Motor neuron (in vitro differentiated cells): ENCODE results near the gene NUDT13. TPM values are rescaled to one million over a fixed set of nuclear protein-coding genes. Genes with fewer than 3 reads are reported as not detected.

Source experiments
- ATAC-seq, 8 experiments: fragments of 200-7000 bp; cut with Tn5 transposase; replicated peaks in 6 of 8; 2 replicates each; pipeline ENCODE4 v1.8.0; 2021; ENCODE audit warnings: mild to moderate bottlenecking in 8 of 8, moderate library complexity in 8 of 8
- H3K27ac ChIP-seq, 2 donors: fragments of 250-450 bp; sonication (Bioruptor Pico); 2 replicates each; pipeline ENCODE4 v1.9.0; 2021; ENCODE audit warnings: antibody characterized with exemption in 2 of 2, mild to moderate bottlenecking in 2 of 2, moderate library complexity in 1 of 2
- H3K4me1 ChIP-seq, 2 donors: fragments of 250-450 bp; sonication (Bioruptor Pico); replicated peaks in 1 of 2; 2 replicates each; pipeline ENCODE4 v1.6.1; 2021; ENCODE audit warnings: antibody characterized with exemption in 2 of 2, mild to moderate bottlenecking in 2 of 2, moderate library complexity in 1 of 2
- H3K4me3 ChIP-seq, 5 donors: fragments of 250-450 bp; sonication (Bioruptor Pico); 2 replicates each; pipeline ENCODE4 v1.9.0; 2021; ENCODE audit warnings: antibody characterized with exemption in 5 of 5, mild to moderate bottlenecking in 5 of 5, moderate library complexity in 4 of 5
- WGBS, 10 experiments: fragments of 450-650 bp; shearing (Covaris generic); methylation state at CpG; one replicate each; pipeline ENCODE4 v1.0.0; 2022; 5-methylcytosine and 5-hydroxymethylcytosine counted together
- in situ Hi-C, 9 experiments: fragments of 400-800 bp; cut with MboI; loops; one replicate each; pipeline ENCODE4 v1.15.0; 2021; ENCODE audit warnings: low sequenced_read_pairs in 9 of 9, low pct_unique_long_range_greater_than_20kb in 2 of 9; ENCODE audit not compliant: unreplicated experiment in 9 of 9
- total RNA-seq, 8 experiments: library from RNA; unstranded; fragments of 300-600 nt; gene quantifications; 2 replicates each; pipeline versions ENCODE4 v1.2.3 to v1.2.4, GENCODE V29; 2022

NUDT13 gene
- 1 to 10 TPM in 5 of 8 experiments, under 1 TPM in 3; 0.60 to 9.2 (median 1.3) TPM for total RNA-seq

DNA sequence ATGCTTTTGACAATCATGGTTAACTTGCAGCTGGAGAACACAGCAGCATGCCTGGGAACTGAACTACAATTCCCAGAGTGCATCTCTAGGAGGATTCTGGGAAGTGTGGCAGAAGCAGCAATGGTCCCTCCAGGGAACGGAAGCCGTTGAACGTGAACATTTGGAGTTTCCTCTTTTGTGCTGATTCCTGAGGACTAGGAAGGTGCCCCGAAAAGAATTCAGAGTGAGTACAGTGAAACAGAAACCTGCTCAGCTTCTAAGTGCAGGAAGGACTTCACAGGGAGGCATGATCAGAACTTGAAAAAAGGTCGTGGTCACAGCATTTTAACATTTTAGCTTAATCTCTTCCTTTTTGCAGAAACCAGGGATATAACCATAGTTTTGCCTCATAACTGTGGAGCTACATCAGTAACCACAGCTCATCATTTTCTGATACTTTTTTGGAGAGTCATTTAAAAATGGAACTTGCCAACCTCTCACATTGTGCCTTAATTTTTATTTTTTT, at the start of gene NUDT13:
Gene NUDT13 (plus strand): TSS at position 111 of the 505 bp plus-strand sequence. CDS start 3,911 bp downstream, outside the sequence.
- 0 to 80% (median 25%) methylated on average over 1 to 5 of the region's 5 CpGs for WGBS, 10 experiments
- Histone ChIP-seq H3K4me1 (no peaks in the 10 kb centered on the region), H3K4me3 (peak within 1 kb of the TSS in 1 of 5 donors; percentile 32), H3K27ac (no peak within 1 kb of the TSS)
- in situ Hi-C loops: no loop called here
- ATAC-seq: peak in 5 of 8 experiments; percentile 79 to 95 (median 95)

DNA sequence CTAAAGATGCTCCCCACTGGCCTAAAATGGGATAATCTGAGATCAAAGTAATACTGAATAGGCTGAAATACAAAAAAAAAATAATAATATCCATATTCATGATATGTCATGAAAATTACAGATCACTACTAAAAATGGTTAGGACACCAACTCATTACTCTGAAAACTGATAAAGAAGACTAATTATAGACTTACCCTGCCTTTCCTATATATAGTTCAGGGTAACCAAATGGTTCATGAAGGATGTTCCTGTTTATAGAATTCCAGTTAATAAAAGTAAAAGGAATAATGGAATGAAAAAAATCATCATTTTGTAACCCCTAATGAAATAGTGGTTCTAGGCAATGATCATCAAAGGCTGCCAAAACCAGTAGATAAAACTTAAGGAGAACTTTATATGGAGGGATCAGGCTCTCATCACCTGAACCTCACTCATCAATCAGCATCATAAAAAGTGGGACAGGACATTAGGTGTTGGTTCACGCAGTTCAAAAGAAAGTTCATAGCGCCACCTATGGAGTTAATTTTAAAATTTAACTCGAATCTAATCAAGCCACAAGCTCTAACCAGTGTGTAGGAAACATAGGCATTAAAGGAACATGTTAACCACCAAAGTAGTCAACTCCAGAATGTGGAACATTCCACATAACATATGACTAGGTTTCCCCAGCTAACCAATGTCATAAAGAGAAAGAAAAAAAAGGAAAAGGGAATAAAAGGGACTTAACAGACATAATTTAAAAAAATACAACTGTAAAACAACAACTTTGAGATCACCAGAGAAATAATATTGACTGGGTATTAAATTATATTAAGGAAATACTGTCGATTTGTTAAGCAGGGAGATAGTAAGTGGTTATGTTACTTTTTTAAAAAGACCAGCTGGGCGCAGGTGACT, 49.3 kb upstream of the NUDT13 start:
- Histone ChIP-seq H3K4me3 (no peak overlapping the region), H3K4me1 (no peaks in the 10 kb centered on the region), H3K27ac (no peak overlapping the region)
- ATAC-seq: peak in 4 of 8 experiments; percentile 50 to 77 (median 70)
- in situ Hi-C loops: loop anchor here in 2 of 9 experiments (25.0 kb wide), 2 partner anchors 374 to 699 kb away; partner anchors contain the start of genes DNAJB12 (in 2 of the 2) and MCU (in 1 of the 2)
- 20 to 91% (median 44%) methylated on average over 1 to 5 of the region's 5 CpGs for WGBS, 10 experiments

DNA sequence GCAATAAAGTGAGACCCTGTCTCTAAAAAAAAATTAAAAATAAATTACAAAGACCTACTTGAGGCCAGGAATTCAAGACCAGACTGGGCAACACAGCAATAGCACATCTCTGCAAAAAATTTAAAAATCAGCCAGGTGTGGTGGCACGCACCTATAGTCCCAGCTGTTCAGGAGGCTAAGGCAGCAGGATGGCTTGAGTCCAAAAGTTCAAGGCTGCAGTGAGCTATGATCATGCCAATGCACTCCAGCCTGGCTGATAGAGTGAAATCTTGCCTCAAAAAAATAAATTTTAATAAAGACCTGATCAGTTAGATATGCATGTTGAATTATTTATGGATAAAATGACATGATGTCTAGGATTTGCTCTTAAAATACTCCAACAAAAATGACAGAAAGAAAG, 48.5 kb upstream of the NUDT13 start:
- H3K4me1 ChIP-seq: no peaks in the 10 kb centered on the region
- no peak for ATAC-seq
- WGBS, 10 experiments: 67 to 100% (median 100%) methylated on average over 1 of the region's 1 CpG; no CpG with 5 or more reads in 3 of the 10 experiments
- in situ Hi-C loops: loop anchor here in 2 of 9 experiments (25.0 kb wide), 2 partner anchors 374 to 699 kb away; partner anchors contain the start of genes DNAJB12 (in 2 of the 2) and MCU (in 1 of the 2)
- H3K4me3 ChIP-seq: no peak overlapping the region
- no peak overlapping the region for H3K27ac ChIP-seq

DNA sequence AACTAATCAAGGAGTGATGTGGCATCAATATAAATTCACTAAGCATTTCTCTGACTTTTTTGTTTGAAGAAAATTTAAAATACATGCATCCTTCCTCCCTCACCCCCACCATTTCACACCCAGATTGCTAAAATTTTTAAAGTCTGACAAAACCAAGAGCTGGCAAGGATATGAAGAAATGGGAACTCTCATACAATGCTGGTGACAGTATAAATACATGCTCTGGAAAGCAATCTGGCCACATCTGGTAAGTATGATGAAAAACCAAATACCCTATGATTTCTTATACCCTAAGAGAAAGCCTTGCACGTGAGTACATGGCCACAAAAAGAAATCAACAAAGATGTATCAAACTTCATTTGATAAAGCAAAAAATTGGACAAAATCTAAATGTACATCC, 44.8 kb upstream of the NUDT13 start:
- H3K4me3 ChIP-seq: no peak overlapping the region
- no peak for ATAC-seq
- 20 to 100% (median 89%) methylated on average over 1 of the region's 1 CpG; no CpG with 5 or more reads in 1 of the 10 experiments for WGBS, 10 experiments
- no peak overlapping the region for H3K27ac ChIP-seq
- in situ Hi-C loops: loop anchor here in 2 of 9 experiments (25.0 kb wide), 2 partner anchors 378 to 703 kb away; partner anchors contain the start of genes DNAJB12 (in 2 of the 2) and MCU (in 1 of the 2)
- no peaks in the 10 kb centered on the region for H3K4me1 ChIP-seq

DNA sequence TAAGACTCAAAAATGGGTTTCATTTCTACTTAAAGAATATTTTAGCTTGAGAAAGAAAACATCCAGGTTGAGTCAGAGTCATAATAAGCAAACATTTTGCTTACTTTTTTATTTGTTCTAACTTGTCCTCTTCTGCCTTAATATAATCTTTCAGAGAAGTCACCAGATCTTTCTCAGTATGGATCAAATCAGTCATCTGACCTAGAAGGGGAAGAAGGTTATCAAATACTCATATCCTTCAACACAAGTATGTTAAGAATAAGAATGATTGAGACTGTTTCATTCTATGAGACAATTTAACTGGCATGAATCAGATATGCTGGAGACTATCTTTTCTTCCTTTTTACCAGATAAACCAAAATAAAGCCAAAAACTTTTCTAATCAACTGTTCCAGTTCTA, 36.6 kb upstream of the NUDT13 start:
- Histone ChIP-seq H3K27ac (no peak overlapping the region), H3K4me1 (no peaks in the 10 kb centered on the region), H3K4me3 (no peak overlapping the region)
- no peak for ATAC-seq
- in situ Hi-C loops: loop anchor here in 2 of 9 experiments (25.0 kb wide), 2 partner anchors 386 to 711 kb away; partner anchors contain the start of genes DNAJB12 (in 2 of the 2) and MCU (in 1 of the 2)

DNA sequence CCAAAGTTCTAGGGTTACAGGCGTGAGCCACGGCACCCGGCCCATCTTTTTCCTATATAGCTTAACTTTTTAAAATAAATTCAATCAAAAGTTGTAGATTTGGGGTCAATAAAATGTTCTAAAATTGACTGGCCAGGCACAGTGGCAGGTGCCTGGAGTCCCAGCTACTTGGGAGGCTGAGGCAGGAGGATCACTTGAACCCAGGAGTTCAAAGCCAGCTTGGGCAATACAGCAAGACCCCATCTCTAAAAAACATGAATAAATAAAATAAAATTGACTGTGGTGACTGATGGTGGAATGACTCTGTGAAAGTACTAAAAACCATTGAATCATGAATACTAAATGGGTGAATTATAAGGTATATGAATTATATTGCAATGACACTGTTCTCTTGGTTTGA, 34.4 kb upstream of the NUDT13 start:
- ATAC-seq: no peak
- in situ Hi-C loops: no loop called here
- H3K4me3 ChIP-seq: no peak overlapping the region

DNA sequence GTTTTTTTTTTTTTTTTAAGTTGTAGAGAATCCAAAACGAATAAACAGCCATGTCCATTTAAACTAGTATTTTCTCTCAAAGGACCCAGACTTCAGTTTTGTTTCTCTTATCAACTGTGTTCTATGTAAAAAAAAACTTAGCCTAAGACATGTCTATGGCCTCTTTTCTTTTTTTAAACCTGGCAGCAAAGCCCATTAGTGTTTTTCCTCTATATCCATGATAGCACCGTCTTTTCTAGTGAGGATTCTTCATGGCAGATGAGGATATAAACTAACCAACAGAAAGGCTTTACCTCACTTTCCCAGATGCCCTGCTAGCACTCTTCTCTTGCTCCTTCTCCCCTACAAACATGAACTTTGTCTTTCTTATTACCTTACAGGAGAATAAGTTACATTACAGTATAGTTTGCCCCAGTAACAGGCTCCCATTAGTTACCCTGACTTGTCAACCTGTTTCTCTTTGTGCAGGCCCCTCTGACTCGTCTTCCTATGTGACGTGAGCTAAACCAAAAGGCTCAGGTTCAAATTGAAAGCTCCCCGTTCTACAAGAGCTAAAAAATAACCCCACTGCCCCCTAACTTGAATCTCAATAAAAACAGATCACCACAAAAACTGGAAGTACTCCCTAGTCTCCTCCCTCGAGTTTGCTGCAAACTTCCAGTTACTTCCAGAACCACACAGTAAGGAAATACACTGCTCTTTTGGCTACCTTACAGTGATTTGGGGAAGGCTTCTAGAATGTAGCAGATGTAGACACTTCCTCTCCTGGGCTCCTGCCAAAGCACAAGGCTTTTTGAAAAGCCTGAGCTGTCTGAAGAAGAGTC, 33.7 kb upstream of the NUDT13 start:
- H3K4me1 ChIP-seq: no peaks in the 10 kb centered on the region
- ATAC-seq: peak in 4 of 8 experiments; percentile 41 to 77 (median 56)
- WGBS, 10 experiments: 54 to 100% (median 83%) methylated on average over 1 to 6 of the region's 6 CpGs
- in situ Hi-C loops: no loop called here
- no peak overlapping the region for H3K4me3 ChIP-seq
- no peak overlapping the region for H3K27ac ChIP-seq

More for the DNA sequence above, 34.4 kb upstream of the NUDT13 start:
- 92 to 100% (median 94%) methylated on average over 2 to 3 of the region's 3 CpGs; no CpG with 5 or more reads in 5 of the 10 experiments for WGBS, 10 experiments
- Histone ChIP-seq H3K27ac (no peak overlapping the region), H3K4me1 (no peaks in the 10 kb centered on the region)

DNA sequence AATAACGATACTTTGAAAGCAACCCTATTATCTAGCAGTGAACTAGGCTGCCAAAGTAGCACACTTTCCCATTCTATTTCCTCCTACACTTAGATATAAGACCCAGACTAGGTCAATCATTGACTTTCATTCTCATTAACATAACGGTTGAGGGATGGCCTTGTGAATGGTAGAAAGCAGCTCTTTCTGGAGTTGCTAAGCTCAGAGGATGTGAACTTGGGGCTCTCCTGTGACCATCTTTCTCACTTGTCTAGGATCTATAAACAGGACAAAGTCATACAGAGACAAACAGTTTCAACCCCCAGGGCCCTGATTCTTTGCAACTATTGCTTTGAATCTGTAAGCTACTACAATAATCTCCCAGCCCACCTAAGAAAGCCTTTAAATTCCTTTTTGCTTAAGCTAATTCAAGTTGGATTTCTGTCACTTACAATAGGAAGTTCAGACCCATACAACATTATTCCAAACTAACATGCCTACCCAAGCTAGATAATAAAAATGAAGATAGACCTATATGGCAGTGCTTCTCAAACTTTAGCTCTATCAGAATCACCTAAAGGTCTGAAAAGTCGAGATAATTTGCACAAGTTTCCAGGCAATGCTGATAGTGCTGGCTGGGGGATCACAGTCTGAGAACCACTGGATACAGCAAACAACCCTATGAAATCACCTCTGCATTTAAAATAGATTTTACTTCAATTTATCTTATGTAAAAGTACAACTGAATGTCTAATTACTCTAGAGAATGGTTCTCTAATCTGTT, 30.3 kb upstream of the NUDT13 start:
- Histone ChIP-seq H3K4me1 (peaks cover 0 to 2% of the 10 kb centered on the region in 2 donors), H3K4me3 (no peak overlapping the region), H3K27ac (no peak overlapping the region)
- ATAC-seq: no peak
- in situ Hi-C loops: no loop called here
- 63 to 100% (median 94%) methylated on average over 1 to 3 of the region's 3 CpGs for WGBS, 10 experiments

DNA sequence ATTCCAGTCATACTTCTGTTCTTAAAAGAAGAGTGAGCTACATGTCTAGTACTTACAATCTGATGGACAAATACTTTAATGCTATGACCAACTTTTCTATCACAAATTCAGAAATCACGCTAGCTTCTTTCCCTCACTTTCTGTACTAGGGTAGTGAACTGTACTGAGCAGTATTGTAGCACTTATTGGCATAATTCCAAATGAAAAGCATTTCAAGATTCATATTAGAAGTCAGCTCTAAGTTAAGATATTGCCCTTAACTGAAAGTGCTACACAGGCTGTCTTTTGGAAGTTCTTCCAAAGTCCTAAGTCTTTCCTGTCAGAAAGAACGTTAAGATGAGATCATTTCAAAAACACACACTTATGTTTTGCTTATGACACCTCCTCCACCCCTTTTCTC, 27.0 kb upstream of the NUDT13 start:
- in situ Hi-C loops: no loop called here
- no peak for ATAC-seq
- 35 to 100% (median 83%) methylated on average over 1 to 2 of the region's 2 CpGs; no CpG with 5 or more reads in 1 of the 10 experiments for WGBS, 10 experiments
- H3K4me1 ChIP-seq: peaks cover 0 to 2% of the 10 kb centered on the region in 2 donors
- H3K4me3 ChIP-seq: no peak overlapping the region
- no peak overlapping the region for H3K27ac ChIP-seq

DNA sequence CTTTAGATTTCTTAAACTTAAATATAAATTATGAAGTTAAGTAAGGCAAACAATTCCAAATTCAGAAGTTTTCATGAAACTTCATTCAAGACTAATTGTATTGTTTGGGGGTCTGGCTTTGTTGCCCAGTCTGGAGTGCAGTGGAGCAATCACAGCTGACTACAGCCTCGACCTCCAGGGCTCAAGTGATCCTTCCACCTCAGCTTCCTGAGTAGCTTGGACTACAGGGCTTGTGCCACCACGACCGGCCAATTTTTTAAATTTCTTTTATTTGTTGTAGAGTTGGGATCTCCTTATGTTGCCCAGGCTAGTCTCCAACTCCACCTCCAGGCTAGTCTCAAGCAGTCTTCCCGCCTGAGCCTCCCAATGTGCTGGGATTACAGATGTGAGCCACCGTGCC, 26.0 kb upstream of the NUDT13 start:
- in situ Hi-C loops: no loop called here
- no peak for ATAC-seq
- Histone ChIP-seq H3K27ac (no peak overlapping the region), H3K4me1 (peaks cover 0 to 2% of the 10 kb centered on the region in 2 donors), H3K4me3 (no peak overlapping the region)
- 52 to 100% (median 90%) methylated on average over 1 to 5 of the region's 5 CpGs for WGBS, 10 experiments

DNA sequence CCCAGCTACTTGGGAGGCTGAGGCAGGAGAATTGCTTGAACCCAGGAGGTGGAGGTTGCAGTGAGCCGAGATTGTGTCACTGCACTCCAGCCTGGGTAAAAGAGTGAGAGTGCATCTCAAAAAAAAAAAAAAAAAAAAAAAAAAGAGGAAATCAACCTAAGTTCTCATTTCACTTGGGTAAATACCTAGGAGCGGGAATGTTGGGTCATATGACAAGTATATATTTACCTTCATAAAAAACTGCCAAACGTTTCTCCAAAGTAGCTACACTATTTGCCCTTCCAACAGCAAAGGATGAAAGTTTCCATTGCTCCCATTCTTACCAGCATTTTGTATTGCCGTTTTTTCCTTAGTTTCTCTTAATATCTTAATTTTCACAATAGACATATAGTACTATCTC, 23.4 kb upstream of the NUDT13 start:
- 88 to 100% (median 96%) methylated on average over 1 to 4 of the region's 4 CpGs for WGBS, 10 experiments
- in situ Hi-C loops: no loop called here
- no peak for ATAC-seq

DNA sequence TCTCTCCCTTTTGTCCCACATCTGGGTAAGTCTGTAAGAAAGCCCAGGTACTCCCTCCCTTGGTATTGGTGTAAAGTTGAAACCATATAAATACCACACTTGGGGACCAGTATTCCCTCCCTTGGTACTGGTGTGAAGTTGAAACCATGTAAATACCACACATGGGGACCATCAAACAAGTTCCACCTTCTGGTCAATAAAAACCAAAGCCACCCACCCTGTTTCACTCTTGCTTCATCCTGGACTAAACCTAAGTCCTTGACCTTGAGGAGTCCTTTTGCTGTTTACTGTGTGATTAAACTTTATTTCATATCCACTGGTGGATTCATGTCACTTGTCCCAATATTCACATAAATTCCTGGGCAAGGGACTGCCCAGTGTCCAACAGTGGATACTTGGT, 22.0 kb upstream of the NUDT13 start:
- no peak overlapping the region for H3K4me3 ChIP-seq
- peaks cover 2 to 6% of the 10 kb centered on the region in 2 donors for H3K4me1 ChIP-seq
- H3K27ac ChIP-seq: no peak overlapping the region
- in situ Hi-C loops: no loop called here
- no peak for ATAC-seq

More for the DNA sequence above, 23.4 kb upstream of the NUDT13 start:
- no peak overlapping the region for H3K4me3 ChIP-seq
- peaks cover 0 to 6% of the 10 kb centered on the region in 2 donors for H3K4me1 ChIP-seq
- H3K27ac ChIP-seq: no peak overlapping the region
